ENCODE measurements around the gene DDX51.

Gene DDX51

DNA sequence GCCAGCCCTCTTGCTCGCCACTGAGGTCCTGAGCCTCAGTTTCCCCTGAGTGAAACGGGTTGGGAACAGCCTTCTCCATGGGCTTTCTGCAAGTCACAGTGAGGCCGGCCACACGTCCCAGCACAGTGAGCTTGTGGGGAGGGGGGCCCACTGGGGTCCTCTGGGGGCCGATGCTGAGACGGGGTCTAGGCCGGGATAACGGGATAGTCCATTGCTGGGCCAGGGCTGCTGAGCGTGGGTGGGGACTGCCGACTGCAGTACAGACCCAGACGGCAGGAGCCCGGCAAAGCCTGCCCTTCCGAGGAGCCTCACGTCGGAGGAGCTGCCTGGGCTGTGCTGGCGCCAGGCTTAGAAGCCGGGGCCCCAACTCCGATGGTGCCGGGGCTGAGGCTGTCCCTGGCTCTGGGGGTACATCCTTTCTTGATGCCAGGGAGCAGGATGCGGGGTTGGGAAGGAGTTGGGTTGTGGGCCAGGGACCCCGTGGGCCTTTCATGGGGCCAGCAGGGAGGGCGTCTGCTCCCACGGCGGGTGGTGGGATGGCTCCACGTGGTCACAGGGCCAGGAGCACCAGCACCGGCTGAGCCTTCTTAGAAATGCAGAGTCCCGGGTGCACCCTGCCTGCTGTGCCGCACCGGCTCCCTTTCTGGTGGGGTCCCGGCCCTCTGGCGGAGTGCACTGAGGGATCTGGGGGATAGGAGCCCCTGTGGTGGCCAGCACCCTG lies 24.4 kb upstream of the DDX51 start:
- TF ChIP-seq, protein P1, sequence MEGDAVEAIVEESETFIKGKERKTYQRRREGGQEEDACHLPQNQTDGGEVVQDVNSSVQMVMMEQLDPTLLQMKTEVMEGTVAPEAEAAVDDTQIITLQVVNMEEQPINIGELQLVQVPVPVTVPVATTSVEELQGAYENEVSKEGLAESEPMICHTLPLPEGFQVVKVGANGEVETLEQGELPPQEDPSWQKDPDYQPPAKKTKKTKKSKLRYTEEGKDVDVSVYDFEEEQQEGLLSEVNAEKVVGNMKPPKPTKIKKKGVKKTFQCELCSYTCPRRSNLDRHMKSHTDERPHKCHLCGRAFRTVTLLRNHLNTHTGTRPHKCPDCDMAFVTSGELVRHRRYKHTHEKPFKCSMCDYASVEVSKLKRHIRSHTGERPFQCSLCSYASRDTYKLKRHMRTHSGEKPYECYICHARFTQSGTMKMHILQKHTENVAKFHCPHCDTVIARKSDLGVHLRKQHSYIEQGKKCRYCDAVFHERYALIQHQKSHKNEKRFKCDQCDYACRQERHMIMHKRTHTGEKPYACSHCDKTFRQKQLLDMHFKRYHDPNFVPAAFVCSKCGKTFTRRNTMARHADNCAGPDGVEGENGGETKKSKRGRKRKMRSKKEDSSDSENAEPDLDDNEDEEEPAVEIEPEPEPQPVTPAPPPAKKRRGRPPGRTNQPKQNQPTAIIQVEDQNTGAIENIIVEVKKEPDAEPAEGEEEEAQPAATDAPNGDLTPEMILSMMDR (conservative IDR thresholded peaks at IDR 0.05; ENCODE audit: low read depth, low read length) = no peak

GRCh38 chr12:132167611-132168310 lies 23.6 kb upstream of the DDX51 start:
- TF ChIP-seq, protein P1 (conservative IDR thresholded peaks at IDR 0.05; ENCODE audit: low read depth, low read length) = no peak
- no peak overlapping the region for H3K4me3 ChIP-seq (ENCODE audit: low read length)
- DNase-seq (ENCODE audit: low read depth) = no peak

More for the DNA sequence above, 24.4 kb upstream of the DDX51 start:
- no peak overlapping the region for H3K4me3 ChIP-seq (ENCODE audit: low read length)
- no peak for DNase-seq (ENCODE audit: low read depth)

DNA sequence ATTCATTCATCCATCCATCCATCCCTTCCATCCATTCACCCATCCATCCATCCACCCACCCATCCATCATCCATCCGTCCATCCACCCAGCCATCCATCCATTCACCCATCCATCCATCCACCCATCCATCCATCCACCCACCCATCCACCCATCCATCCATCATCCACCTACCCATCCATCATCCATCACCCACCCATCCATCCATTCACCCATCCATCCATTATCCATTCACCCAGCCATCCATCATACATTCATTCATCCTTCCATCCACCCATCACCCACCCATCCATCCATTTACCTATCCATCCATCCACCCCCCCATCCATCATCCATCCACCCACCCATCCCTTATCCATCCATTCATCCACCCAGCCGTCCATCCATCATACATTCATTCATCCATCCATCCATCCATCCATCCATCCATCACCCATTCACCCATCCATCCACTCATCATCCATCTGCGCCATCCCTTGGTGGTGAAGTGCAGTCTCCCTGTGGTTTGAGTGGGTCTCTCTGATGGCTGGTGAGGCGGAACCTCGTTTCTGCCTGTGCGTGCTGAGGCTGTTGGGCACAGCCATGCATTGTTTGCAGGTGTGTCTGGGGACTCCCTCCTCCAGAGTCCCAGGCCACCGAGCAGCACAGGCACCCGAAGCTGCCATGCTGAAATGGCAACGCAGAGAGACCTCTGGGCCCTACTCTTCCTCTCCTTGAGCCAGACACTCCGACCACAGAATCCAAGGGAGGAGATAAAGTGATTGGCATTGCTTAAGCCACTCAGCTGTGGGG lies 22.9 kb upstream of the DDX51 start:
- TF ChIP-seq, protein P1 (conservative IDR thresholded peaks at IDR 0.05; ENCODE audit: low read depth, low read length) = no peak
- DNase-seq (ENCODE audit: low read depth) = no peak
- no peak overlapping the region for H3K4me3 ChIP-seq (ENCODE audit: low read length)

DNA sequence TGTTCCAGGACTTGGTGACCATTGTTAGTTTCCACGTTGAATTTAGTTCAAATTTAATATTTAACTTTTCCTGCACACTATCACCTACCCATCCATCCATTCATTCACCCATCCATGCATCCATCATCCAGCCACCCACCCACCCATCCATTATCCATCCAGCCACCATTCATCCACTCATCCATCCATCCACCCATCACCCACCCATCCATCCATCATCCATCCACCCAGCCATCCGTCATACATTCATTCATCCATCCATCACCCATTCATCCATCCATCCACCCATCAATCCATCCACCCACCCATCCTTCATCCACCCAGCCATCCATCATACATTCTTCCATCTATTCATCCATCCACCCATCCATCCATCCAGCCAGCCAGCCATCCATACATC lies 22.0 kb upstream of the DDX51 start:
- H3K4me3 ChIP-seq (ENCODE audit: low read length) = no peak overlapping the region
- DNase-seq (ENCODE audit: low read depth) = no peak
- TF ChIP-seq, protein P1 (conservative IDR thresholded peaks at IDR 0.05; ENCODE audit: low read depth, low read length) = no peak

GRCh38 chr12:132165584-132165983 lies 21.5 kb upstream of the DDX51 start:
- no peak overlapping the region for H3K4me3 ChIP-seq (ENCODE audit: low read length)
- no peak for DNase-seq (ENCODE audit: low read depth)
- TF ChIP-seq, protein P1 (conservative IDR thresholded peaks at IDR 0.05; ENCODE audit: low read depth, low read length) = no peak

DNA sequence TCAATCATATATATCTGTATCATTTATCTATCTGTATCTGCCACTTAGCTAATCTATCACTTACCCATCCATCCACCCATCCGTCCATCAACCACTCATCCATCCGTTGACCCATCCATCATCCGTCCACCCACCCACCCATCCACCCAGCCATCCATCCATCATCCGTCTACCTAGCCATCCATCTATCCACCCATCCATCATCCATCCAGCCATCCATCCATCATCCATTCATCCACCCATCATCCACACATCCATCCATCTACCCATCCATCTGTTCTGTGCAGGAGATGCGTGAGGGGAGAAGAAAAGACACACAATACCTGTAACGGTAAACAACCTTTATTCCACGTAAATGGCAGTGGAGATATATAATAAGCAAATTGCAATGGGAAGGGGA lies 20.3 kb upstream of the DDX51 start:
- no peak overlapping the region for H3K4me3 ChIP-seq (ENCODE audit: low read length)
- TF ChIP-seq, protein P1 (conservative IDR thresholded peaks at IDR 0.05; ENCODE audit: low read depth, low read length) = no peak
- no peak for DNase-seq (ENCODE audit: low read depth)

All from retinal pigment epithelial cell (primary cell).